Dendritic cell treated with granulocyte-macrophage colony-stimulating factor and Interleukin-4, amounts not matched to agents 40 ng/mL and 50 ng/mL, for 4 days (primary cell): ENCODE data around the gene PRR14L.

Experiments
- H3K27ac Mint-ChIP-seq: one replicate; pipeline ENCODE4 v1.8.0; 2022; ENCODE audit warnings: mild to moderate bottlenecking, mixed read lengths
- H3K27me3 Mint-ChIP-seq: one replicate; pipeline ENCODE4 v1.8.0; 2022; ENCODE audit warnings: mild to moderate bottlenecking, mixed read lengths
- H3K36me3 Mint-ChIP-seq: one replicate; pipeline ENCODE4 v1.8.0; 2022; ENCODE audit warnings: low read depth, mixed read lengths
- H3K4me1 Mint-ChIP-seq: one replicate; pipeline ENCODE4 v1.8.0; 2022; ENCODE audit warnings: low read depth, mixed read lengths
- H3K4me3 Mint-ChIP-seq: one replicate; pipeline ENCODE4 v1.8.0; 2022; ENCODE audit warnings: mild to moderate bottlenecking, moderate library complexity, mixed read lengths
- H3K9me3 Mint-ChIP-seq: one replicate; pipeline ENCODE4 v1.8.0; 2022; ENCODE audit warnings: mixed read lengths
- intact Hi-C: fragments of 100-400 bp; cut with micrococcal nuclease; formaldehyde crosslinking; loops from one replicate; pipeline ENCODE4 v1.15.0; 2022

The PRR14L gene

GRCh38 chr22:31631436-31631835 is 118.5 kb downstream of the PRR14L start:
- H3K27ac Mint-ChIP-seq, result peak overlapping the region; percentile 78
- no peaks in the 10 kb centered on the region for H3K27me3 Mint-ChIP-seq
- H3K4me1 Mint-ChIP-seq, result peaks cover 84% of the 10 kb centered on the region
- H3K36me3 Mint-ChIP-seq, result peaks cover 63% of the 10 kb centered on the region
- intact Hi-C loops, result loop anchor here (5.0 kb wide), 1 partner anchor 139 kb away; no protein-coding TSS in a partner anchor
- H3K4me3 Mint-ChIP-seq, result peak overlapping the region; percentile 84
- no peaks in the 10 kb centered on the region for H3K9me3 Mint-ChIP-seq
